ENCODE results near the gene CAMKMT. TPM values are rescaled to one million over a fixed set of nuclear protein-coding genes. Genes with fewer than 3 reads are reported as not detected.

CAMKMT gene
- total RNA-seq, 2 experiments from 2014 or later = 25.7 to 27.4 TPM

- Histone ChIP-seq H3K4me2 (ENCODE audit: low read length) (no peak overlapping the region), H3K27ac (ENCODE audit: low read depth, low read length, poor library complexity, severe bottlenecking) (no peak overlapping the region), H4K20me1 (ENCODE audit: insufficient read depth, low read length) (no peaks in the 10 kb centered on the region), H3K9me3 (ENCODE audit: low read length) (peaks cover 10% of the 10 kb centered on the region; the same call in 1 of the 2 replicates), H3K79me2 (ENCODE audit: insufficient read depth, low read depth, low read length) (no peaks in the 10 kb centered on the region), H3K4me3 (ENCODE audit: low read depth, low read length, poor library complexity, severe bottlenecking) (no peak overlapping the region), H3K9me2 (ENCODE audit: insufficient read depth, low read length) (no peaks in the 10 kb centered on the region), H3K4me1 (ENCODE audit: insufficient read depth, low read length, poor library complexity, severe bottlenecking) (no peaks in the 10 kb centered on the region), H3K36me3 (ENCODE audit: insufficient read depth, low read length) (no peaks in the 10 kb centered on the region), H2AFZ (ENCODE audit: low read length) (no peak overlapping the region)
- BruUV-seq (replicated peaks) = no TSS peak
- no peak for DNase-seq (ENCODE audit: low spot score)
- TF ChIP-seq EZH2phosphoT487 (IDR thresholded peaks at IDR 0.05; ENCODE audit: borderline replicate concordance, low read depth, low read length) (no peak), CTCF (conservative IDR thresholded peaks at IDR 0.05; ENCODE audit: low read length) (no peak)
- CTCF ChIA-PET (ENCODE audit: unreplicated experiment) = no interaction called here
- POLR2A ChIA-PET = interaction anchor here (0.5 kb wide), 1 partner anchor 222 kb away, joined by 3 read pairs; no protein-coding TSS in a partner anchor
- intact Hi-C loops (cut with micrococcal nuclease; ENCODE audit: unreplicated experiment) = no loop called here
Measured at GRCh38 chr2:44741507-44741906, 379.8 kb downstream of the CAMKMT start.

- H4K20me1 ChIP-seq (ENCODE audit: insufficient read depth, low read length) = no peaks in the 10 kb centered on the region
- 0 out of 2 replicates have a peak, but pooled peaks cover 4% of the 10 kb centered on the region for H3K9me3 ChIP-seq (ENCODE audit: low read length)
- H3K9me2 ChIP-seq (ENCODE audit: insufficient read depth, low read length) = no peaks in the 10 kb centered on the region
- TF ChIP-seq EZH2phosphoT487 (IDR thresholded peaks at IDR 0.05; ENCODE audit: borderline replicate concordance, low read depth, low read length) (no peak), CTCF (conservative IDR thresholded peaks at IDR 0.05; ENCODE audit: low read length) (no peak)
- POLR2A ChIA-PET = interaction anchor here (0.5 kb wide), 1 partner anchor 222 kb away, joined by 3 read pairs; no protein-coding TSS in a partner anchor
- H3K4me1 ChIP-seq (ENCODE audit: insufficient read depth, low read length, poor library complexity, severe bottlenecking) = no peaks in the 10 kb centered on the region
- CTCF ChIA-PET (ENCODE audit: unreplicated experiment) = no interaction called here
- no peak overlapping the region for H2AFZ ChIP-seq (ENCODE audit: low read length)
- DNase-seq (ENCODE audit: low spot score) = no peak
- intact Hi-C loops (cut with micrococcal nuclease; ENCODE audit: unreplicated experiment) = no loop called here
- no peak overlapping the region for H3K4me2 ChIP-seq (ENCODE audit: low read length)
- no peaks in the 10 kb centered on the region for H3K36me3 ChIP-seq (ENCODE audit: insufficient read depth, low read length)
- H3K79me2 ChIP-seq (ENCODE audit: insufficient read depth, low read depth, low read length) = no peaks in the 10 kb centered on the region
- no TSS peak for BruUV-seq (replicated peaks)
- no peak overlapping the region for H3K4me3 ChIP-seq (ENCODE audit: low read depth, low read length, poor library complexity, severe bottlenecking)
- H3K27ac ChIP-seq (ENCODE audit: low read depth, low read length, poor library complexity, severe bottlenecking) = no peak overlapping the region
Measured at GRCh38 chr2:44742057-44742456, 380.3 kb downstream of the CAMKMT start.

- ChIA-PET POLR2A (interaction anchor here (1.5 kb wide), 1 partner anchor 9 kb away, joined by 5 read pairs; no protein-coding TSS in a partner anchor), CTCF (ENCODE audit: unreplicated experiment) (no interaction called here)
- Histone ChIP-seq H3K4me1 (ENCODE audit: insufficient read depth, low read length, poor library complexity, severe bottlenecking) (no peaks in the 10 kb centered on the region), H3K4me2 (ENCODE audit: low read length) (no peak overlapping the region), H3K27ac (ENCODE audit: low read depth, low read length, poor library complexity, severe bottlenecking) (no peak overlapping the region), H4K20me1 (ENCODE audit: insufficient read depth, low read length) (no peaks in the 10 kb centered on the region), H3K79me2 (ENCODE audit: insufficient read depth, low read depth, low read length) (no peaks in the 10 kb centered on the region), H3K4me3 (ENCODE audit: low read depth, low read length, poor library complexity, severe bottlenecking) (no peak overlapping the region), H3K9me2 (ENCODE audit: insufficient read depth, low read length) (no peaks in the 10 kb centered on the region), H3K9me3 (ENCODE audit: low read length) (no peaks in the 10 kb centered on the region), H3K36me3 (ENCODE audit: insufficient read depth, low read length) (no peaks in the 10 kb centered on the region), H2AFZ (ENCODE audit: low read length) (no peak overlapping the region)
- DNase-seq (ENCODE audit: low spot score) = no peak
- intact Hi-C loops (cut with micrococcal nuclease; ENCODE audit: unreplicated experiment) = no loop called here
- TF ChIP-seq CTCF (conservative IDR thresholded peaks at IDR 0.05; ENCODE audit: low read length) = no peak
- no peak for TF ChIP-seq EZH2phosphoT487 (IDR thresholded peaks at IDR 0.05; ENCODE audit: borderline replicate concordance, low read depth, low read length)
- BruUV-seq (replicated peaks) = no TSS peak
Measured at GRCh38 chr2:44743473-44743872, 381.7 kb downstream of the CAMKMT start.
